HG03354 (cell line): ENCODE measurements around the gene CNR1.

Experiments used
- ATAC-seq: cut with Tn5 transposase; IDR thresholded peaks from one replicate; pipeline ENCODE4 v1.9.1; 2021; ENCODE audit warnings: mild to moderate bottlenecking; ENCODE audit not compliant: unreplicated experiment, poor library complexity, severe bottlenecking

The CNR1 gene

DNA sequence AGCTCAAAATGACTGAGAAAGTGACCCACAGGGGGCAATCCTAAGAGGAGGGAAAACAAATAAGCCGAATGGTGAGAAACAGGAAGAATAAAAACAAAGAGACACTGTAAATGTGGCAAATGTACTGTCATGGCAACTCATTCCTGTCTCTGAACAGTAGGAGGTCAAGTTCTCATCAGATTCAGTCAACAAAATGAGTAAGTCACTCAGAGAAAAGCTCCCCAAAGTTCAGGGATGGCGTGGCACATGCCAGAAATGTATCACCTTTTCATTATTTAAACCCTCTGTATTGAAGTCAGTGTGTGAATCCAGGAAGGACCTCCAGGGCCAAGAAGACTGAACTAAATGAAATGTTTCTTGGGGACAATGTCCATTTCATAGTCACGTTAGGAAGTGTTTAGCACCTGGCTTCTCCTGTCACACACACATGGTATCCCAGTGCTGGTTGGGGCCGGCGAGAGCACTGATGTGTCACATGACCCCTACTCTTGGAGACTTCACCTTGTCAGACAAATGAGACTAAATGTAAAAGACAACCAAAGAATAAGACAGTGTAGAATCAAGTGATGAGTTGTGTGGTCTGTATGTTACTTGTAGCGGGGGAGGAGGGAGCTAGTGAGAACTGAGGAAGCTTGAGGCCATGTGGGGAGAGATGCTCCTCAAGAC, 20.7 kb downstream of the CNR1 start:
- ATAC-seq: no peak

DNA sequence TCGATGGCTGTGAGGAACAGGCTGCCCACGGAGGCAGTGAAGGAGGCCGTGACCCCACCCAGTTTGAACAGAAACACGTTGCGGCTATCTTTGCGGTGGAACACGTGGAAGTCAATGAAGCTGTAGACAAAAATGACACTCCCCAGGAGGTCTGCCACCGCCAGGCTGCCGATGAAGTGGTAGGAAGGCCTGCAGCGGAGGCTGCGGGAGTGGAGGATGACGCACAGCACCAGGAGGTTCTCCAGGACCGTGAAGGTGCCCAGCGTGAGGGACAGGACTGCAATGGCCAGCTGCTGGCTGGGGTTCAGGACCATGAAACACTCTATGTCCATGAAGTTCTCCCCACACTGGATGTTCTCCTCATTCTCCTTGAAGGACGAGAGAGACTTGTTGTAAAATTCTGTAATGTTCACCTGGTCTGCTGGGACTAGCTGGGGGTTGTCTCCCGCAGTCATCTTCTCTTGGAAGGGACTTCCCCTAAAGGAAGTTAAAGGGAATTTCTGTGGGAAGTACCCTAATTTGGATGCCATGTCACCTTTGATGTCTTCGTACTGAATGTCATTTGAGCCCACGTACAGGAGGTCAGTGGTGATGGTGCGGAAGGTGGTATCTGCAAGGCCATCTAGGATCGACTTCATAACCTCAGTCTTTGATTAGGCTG, 21.4 kb downstream of the CNR1 start:
- no peak for ATAC-seq

- no peak for ATAC-seq
Observed at GRCh38 chr6:88143421-88144157, 22.6 kb downstream of the CNR1 start.

GRCh38 chr6:88142297-88142668, 23.9 kb downstream of the CNR1 start:
- ATAC-seq: no peak

DNA sequence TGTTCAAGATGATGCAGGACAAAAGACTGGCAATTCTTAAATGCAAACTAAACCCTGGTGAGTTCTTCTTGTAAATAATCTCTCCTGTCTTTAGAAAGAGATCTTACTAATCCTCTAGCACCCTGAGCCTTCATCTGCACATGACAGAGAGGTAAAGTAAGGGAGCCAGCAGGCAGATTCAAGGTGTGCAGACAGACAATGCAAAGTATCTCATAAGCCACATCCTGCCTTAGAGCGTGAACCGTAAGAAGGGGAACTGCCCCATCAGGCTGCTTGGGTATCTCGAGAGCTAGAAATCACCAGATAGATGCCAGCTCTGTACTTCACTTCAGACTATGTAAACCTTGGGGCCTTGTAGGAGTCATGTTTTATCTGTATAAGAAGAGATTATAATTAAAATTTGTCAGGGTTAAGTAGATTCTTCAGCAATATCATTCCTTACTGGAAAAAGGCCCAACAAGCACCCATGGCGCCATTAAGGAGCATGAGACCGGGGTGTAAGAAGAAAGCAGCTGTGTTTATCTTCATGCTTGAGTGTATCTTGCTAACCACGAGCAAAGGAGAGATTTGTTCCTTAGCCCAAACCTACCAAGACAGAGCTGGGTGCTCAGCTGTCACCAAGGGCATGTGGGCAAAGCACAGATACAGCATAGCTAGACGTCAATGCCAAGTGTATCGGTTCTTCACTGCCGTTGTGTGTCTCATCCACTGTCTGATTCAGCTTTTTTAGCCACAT, 24.4 kb downstream of the CNR1 start:
- peak; percentile 96 for ATAC-seq

- ATAC-seq: no peak
Observed at GRCh38 chr6:88137915-88138314, 28.2 kb downstream of the CNR1 start.

GRCh38 chr6:88135578-88136114, 30.5 kb downstream of the CNR1 start:
- ATAC-seq: peak; percentile 84

DNA sequence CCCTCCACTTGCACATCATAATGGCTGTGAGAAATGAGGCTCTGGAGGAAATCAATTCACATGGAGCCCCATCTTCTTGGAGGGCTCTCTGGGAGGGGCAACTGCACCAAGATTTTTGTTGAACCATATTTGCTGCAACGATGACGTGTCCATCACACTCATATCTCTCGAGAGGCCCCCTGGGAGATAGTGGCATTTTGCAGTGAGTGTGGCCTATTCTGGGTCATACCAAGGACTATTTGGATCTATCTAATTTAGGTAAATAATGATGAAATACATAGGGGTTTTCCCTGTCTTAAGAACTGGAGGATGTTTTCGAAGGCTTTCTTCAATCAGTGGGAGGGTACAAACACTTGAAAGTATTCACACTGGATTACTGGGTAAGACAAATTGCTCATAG, 31.6 kb downstream of the CNR1 start:
- peak; percentile 31 for ATAC-seq

- no peak for ATAC-seq
Observed at GRCh38 chr6:88133718-88134117, 32.4 kb downstream of the CNR1 start.

GRCh38 chr6:88124925-88125557, 41.1 kb downstream of the CNR1 start:
- no peak for ATAC-seq

GRCh38 chr6:88120635-88121034, 45.5 kb downstream of the CNR1 start:
- ATAC-seq: no peak

DNA sequence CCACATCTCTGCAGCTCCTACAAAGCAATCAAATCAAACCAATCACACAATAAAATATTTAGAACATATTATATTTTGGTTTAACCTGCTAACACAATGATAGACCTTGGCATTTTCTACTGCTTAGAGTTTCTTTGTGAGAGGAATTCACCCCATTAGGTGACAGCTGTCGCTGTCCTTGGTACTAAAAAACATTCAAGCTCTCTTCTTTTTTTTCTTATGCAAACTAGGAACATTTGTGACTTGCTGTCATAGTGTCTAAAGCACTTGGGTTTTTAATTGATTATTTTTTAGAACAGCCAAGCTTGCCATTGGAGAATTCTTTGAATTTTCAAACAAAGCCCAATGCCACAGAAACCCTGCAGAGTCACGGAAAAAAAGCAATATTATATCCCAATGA, 46.4 kb downstream of the CNR1 start:
- no peak for ATAC-seq

DNA sequence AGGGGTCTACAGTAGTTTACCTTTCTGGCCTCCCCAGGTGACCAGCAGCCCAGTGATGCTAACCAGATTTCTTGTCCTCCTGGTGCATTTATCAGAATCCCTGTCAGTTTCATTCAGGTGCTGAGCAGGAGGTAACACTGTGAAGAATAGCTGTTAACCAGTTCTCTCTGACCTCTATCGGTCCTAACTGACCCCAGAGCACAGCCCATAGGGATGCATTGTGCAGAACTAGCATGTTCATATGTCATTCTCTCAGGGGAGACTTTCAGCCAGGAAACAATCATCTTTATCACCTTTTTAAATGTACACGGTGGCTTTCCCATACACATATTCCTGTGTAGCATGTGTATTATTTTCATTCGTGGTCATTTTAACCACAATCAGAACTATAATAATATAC, 49.9 kb downstream of the CNR1 start:
- ATAC-seq: no peak

- no peak for ATAC-seq
Observed at GRCh38 chr6:88115307-88115706, 50.8 kb downstream of the CNR1 start.

GRCh38 chr6:88114838-88115237, 51.3 kb downstream of the CNR1 start:
- peak; percentile 46 for ATAC-seq

GRCh38 chr6:88111991-88112390, 54.2 kb downstream of the CNR1 start:
- no peak for ATAC-seq

DNA sequence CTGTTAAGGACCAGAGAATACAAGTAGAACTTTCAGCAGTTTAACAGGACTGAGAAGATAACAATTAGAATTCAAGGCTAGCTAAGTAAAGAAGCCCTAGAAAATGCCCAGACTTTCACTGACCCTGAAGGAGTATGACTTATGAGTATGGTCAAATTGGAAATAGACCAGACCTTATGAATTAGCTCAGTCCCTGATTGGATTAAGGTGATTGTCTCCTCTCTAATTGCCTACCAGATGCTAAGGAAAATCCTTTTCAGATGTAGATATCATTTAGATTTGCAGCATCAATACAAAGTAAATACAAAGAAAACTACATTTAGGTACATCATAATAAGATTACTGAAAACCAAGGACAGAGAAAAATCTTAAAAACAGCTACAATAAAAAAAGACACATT, 58.9 kb downstream of the CNR1 start:
- no peak for ATAC-seq

DNA sequence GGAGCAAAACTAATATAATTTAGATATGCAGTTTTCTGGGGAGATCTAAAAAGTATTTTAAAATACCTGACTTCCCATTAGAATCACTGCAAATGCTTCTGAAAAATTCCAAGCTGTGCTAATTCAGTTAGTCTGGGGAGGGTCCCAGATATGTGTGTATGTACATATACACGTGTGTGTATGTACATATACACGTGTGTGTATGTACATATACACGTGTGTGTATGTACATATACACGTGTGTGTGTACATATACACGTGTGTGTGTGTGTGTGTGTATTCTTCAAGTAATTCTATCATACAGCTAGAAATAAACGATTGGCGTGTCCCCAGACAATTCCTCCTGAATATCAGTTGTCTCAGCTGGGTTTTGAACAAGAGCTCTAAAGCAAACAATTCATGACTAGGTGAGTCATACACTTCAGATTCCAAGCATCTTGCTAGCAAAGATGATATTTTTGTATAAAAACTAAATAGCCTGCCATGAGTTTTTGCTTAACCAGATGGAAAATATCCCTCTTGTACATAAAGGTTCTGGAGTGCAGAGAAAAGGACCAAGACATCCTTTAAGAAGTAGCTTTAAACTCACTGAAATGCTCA, 60.3 kb downstream of the CNR1 start:
- ATAC-seq: no peak
